Measurements from ENCODE around the gene ZNF282.
A peak's percentile ranks its signal among the peaks of the same experiment; 100 is the strongest.

Gene ZNF282

GRCh38 chr7:149217570-149217969 lies 22.2 kb downstream of the ZNF282 start:
- no peak for TF ChIP-seq CTCF (IDR thresholded peaks at IDR 0.05; ENCODE audit: low read depth, low read length)
- DNase-seq (ENCODE audit: extremely low read depth, low read depth) = no peak

- TF ChIP-seq CTCF (IDR thresholded peaks at IDR 0.05; ENCODE audit: low read depth, low read length) = no peak
- no peak for DNase-seq (ENCODE audit: extremely low read depth, low read depth)
Observed at GRCh38 chr7:149218469-149219420, 23.4 kb downstream of the ZNF282 start.

- peak; percentile 30 for DNase-seq (ENCODE audit: extremely low read depth, low read depth)
- no peak for TF ChIP-seq CTCF (IDR thresholded peaks at IDR 0.05; ENCODE audit: low read depth, low read length)
Observed at GRCh38 chr7:149220534-149220933, 25.2 kb downstream of the ZNF282 start.

GRCh38 chr7:149223176-149223575 lies 27.8 kb downstream of the ZNF282 start:
- DNase-seq (ENCODE audit: extremely low read depth, low read depth) = no peak
- no peak for TF ChIP-seq CTCF (IDR thresholded peaks at IDR 0.05; ENCODE audit: low read depth, low read length)

- no peak for DNase-seq (ENCODE audit: extremely low read depth, low read depth)
- no peak for TF ChIP-seq CTCF (IDR thresholded peaks at IDR 0.05; ENCODE audit: low read depth, low read length)
Observed at GRCh38 chr7:149223761-149224160, 28.4 kb downstream of the ZNF282 start.

GRCh38 chr7:149224352-149224751 lies 29.0 kb downstream of the ZNF282 start:
- no peak for DNase-seq (ENCODE audit: extremely low read depth, low read depth)
- TF ChIP-seq CTCF (IDR thresholded peaks at IDR 0.05; ENCODE audit: low read depth, low read length) = no peak

- DNase-seq (ENCODE audit: extremely low read depth, low read depth) = no peak
Observed at GRCh38 chr7:149225106-149225505, 29.8 kb downstream of the ZNF282 start.

More at GRCh38 chr7:149225106-149225505, 29.8 kb downstream of the ZNF282 start:
- no peak for TF ChIP-seq CTCF (IDR thresholded peaks at IDR 0.05; ENCODE audit: low read depth, low read length)

All from AG09319 (cell line).